GM12892 (cell line): Measurements from ENCODE around the gene IRX5.

Experiments
- DNase-seq: peaks from one replicate; pipeline ENCODE4 v3.0.0; 2011; ENCODE audit not compliant: insufficient read length
- FAIRE-seq: peaks from 2 replicates; lab custom pipeline; 2011; peaks lifted over from hg19 to GRCh38; lab: Jason Lieb, UNC
- POLR2A ChIP-seq: IDR thresholded peaks from 2 replicates; pipeline ENCODE4 v1.6.1; 2011; ENCODE audit warnings: low read depth, low read length, control low read depth
- POLR2AphosphoS5 ChIP-seq: IDR thresholded peaks from 2 replicates; pipeline ENCODE4 v1.6.1; 2011; ENCODE audit warnings: low read depth, low read length, control low read depth
- TAF1 ChIP-seq: IDR thresholded peaks from 2 replicates; pipeline ENCODE4 v1.6.1; 2011; ENCODE audit warnings: low read depth, mild to moderate bottlenecking, control low read depth, low read length, borderline replicate concordance

The IRX5 gene

DNA sequence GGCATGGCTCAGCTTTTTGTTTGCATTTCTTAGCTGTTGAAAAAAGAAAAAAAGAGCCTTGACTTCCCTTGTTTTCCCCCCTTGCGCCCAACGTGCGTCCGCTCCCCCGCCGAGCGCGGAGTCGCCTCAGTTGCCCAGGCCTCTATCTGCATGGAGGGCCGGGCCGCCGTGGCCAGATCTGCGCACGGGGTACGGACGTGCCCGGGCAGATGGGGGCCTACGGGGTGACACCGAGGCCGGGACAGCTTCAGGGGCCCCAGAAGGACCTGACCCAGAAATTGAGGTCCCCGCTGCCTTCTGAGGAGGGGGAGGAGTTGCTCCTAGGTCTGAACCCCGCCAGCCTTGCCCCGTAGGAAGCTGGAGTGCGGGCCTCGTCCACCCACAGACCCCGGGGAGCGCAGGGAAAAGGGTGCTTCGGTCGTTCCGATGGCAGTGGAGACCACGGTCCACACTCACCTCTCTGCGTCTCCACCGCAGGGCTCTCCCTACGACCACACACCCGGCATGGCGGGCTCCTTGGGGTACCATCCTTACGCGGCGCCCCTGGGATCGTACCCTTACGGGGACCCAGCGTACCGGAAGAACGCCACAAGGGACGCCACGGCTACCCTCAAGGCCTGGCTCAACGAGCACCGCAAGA, 1.5 kb downstream of the IRX5 start:
- DNase-seq, result peak; percentile 6
- FAIRE-seq, result no peak
- no peak for TF ChIP-seq TAF1
- TF ChIP-seq POLR2AphosphoS5, result no peak
- TF ChIP-seq POLR2A, result no peak

DNA sequence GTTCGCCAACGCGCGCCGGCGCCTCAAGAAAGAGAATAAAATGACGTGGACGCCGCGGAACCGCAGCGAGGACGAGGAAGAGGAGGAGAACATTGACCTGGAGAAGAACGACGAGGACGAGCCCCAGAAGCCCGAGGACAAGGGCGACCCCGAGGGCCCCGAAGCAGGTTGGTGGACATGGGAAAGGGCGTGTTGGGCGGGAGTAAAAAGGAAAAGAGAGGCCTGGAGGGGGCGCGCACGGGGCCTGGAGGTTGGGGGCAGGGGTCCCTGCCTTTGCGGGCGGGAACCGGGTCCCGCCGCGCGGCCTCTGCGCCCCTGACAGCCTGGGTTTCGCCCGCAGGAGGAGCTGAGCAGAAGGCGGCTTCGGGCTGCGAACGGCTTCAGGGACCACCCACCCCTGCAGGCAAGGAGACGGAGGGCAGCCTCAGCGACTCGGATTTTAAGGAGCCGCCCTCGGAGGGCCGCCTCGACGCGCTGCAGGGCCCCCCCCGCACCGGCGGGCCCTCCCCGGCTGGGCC, 2.1 kb downstream of the IRX5 start:
- FAIRE-seq (no peak), DNase-seq (no peak)
- TF ChIP-seq POLR2A (no peak), TAF1 (no peak), POLR2AphosphoS5 (no peak)

GRCh38 chr16:54933281-54934011, 2.8 kb downstream of the IRX5 start:
- DNase-seq (no peak), FAIRE-seq (no peak)
- TF ChIP-seq POLR2A (no peak), TAF1 (no peak), POLR2AphosphoS5 (no peak)

- TF ChIP-seq TAF1 (no peak), POLR2A (no peak), POLR2AphosphoS5 (no peak)
- DNase-seq (no peak), FAIRE-seq (no peak)
Observed at GRCh38 chr16:54934481-54935265, 4.0 kb downstream of the IRX5 start.

GRCh38 chr16:54935266-54935968, 4.8 kb downstream of the IRX5 start:
- TF ChIP-seq POLR2A (no peak), POLR2AphosphoS5 (no peak), TAF1 (no peak)
- no peak for DNase-seq
- FAIRE-seq, result no peak

DNA sequence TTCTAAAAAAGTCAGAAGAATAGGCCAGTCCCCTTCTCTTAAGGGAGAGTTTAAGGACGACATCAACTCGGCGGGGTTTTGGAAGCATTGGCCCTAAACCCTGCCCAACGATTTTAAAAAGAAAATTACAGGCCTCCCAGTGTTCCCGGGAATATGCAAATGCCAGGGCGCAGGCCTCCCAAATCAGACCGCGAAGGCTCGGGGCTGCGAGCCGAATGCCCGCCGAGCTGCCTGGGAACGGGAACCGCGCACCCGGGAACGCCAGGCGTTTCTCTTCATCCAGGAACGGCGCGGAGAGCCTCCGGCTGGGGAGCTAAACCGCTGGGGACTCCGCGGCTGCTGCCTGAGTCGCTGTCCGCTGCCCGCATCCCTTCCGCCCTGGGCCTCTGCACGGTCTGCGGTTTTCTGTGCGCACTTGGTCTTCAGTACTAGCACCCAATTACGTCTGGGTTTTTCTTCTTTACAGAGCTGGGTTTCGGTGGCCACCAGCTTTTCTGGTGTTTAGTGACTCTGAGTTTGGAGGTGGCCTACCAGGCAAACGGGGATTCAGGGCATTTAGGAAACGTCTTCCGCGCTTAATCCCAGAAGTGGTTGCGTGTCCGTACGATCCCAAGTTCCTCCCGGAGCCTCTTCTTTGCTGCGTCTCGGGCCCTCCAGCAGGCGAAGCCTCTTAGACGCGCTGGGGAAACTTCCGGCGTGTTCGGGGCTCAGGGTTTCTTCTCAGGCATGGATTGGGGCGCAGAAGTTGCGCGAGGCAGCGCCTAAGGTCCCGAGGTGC, 5.7 kb downstream of the IRX5 start:
- TF ChIP-seq POLR2AphosphoS5, result no peak
- no peak for TF ChIP-seq POLR2A
- TF ChIP-seq TAF1, result no peak
- FAIRE-seq (no peak), DNase-seq (no peak)

DNA sequence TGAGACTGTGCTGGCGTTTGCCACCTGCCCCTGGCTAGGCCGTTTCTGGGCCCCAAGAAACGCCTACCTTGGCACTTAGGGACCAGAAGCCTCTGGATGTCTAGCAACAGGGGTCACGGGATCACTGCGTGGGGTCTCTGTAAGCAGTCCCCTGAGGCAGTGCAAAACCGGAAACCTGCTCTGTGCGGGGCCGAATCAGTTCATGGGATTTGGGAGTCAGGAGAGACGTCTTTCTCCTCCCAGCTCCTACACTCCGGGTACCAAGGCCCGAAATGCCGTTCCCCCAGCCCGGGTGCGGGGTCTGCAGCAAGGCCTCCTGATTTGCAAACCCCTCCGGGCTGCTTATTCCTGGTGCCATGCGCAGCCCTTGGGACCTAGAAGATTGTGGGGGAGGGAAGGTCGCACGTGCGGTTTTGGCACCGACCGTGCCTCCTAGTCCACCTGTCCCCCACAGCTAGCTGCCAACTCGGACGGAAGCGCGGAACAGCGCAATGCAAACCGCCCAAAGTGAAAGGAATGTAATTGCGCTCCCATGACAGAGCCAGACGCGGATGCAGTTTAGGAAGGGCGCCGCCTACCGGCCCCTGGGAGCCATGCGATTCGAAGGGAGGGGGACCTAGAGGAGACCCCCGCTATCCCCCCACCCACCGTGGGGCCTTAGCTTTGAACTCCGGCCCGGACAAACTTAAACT, 6.5 kb downstream of the IRX5 start:
- TF ChIP-seq POLR2A (no peak), POLR2AphosphoS5 (no peak), TAF1 (no peak)
- FAIRE-seq (no peak), DNase-seq (no peak)

GRCh38 chr16:54937671-54938211, 7.1 kb downstream of the IRX5 start:
- no peak for DNase-seq
- no peak for FAIRE-seq

GRCh38 chr16:54938212-54939028, 7.8 kb downstream of the IRX5 start:
- no peak for FAIRE-seq

More at GRCh38 chr16:54937671-54938211, 7.1 kb downstream of the IRX5 start:
- TF ChIP-seq POLR2A, result no peak
- TF ChIP-seq TAF1, result no peak
- TF ChIP-seq POLR2AphosphoS5, result no peak

More at GRCh38 chr16:54938212-54939028, 7.8 kb downstream of the IRX5 start:
- TF ChIP-seq POLR2A (no peak), TAF1 (no peak), POLR2AphosphoS5 (no peak)
- DNase-seq, result no peak
